GM12875 (cell line): ENCODE results near the gene ACTN4.

Experiments
- H3K4me3 ChIP-seq: one replicate; pipeline ENCODE4 v1.5.1; 2011; ENCODE audit warnings: low read depth, low read length, control low read depth
- CTCF ChIP-seq: IDR thresholded peaks from 2 replicates; pipeline ENCODE4 v1.5.1; 2011; ENCODE audit warnings: low read depth, mild to moderate bottlenecking, control low read depth, inconsistent platforms, low read length, moderate library complexity, borderline replicate concordance; ENCODE audit not compliant: insufficient read depth

ACTN4 gene

GRCh38 chr19:38715555-38715954 is 68.1 kb downstream of the ACTN4 start:
- TF ChIP-seq CTCF: no peak

GRCh38 chr19:38717051-38717450 is 69.6 kb downstream of the ACTN4 start:
- no peak overlapping the region for H3K4me3 ChIP-seq
- no peak for TF ChIP-seq CTCF

More at GRCh38 chr19:38715555-38715954, 68.1 kb downstream of the ACTN4 start:
- H3K4me3 ChIP-seq: no peak overlapping the region

GRCh38 chr19:38717855-38718254 is 70.4 kb downstream of the ACTN4 start:
- no peak overlapping the region for H3K4me3 ChIP-seq
- TF ChIP-seq CTCF: no peak

GRCh38 chr19:38718747-38719543 is 71.5 kb downstream of the ACTN4 start:
- H3K4me3 ChIP-seq: no peak overlapping the region
- TF ChIP-seq CTCF: no peak

- H3K4me3 ChIP-seq: no peak overlapping the region
- no peak for TF ChIP-seq CTCF
Observed at GRCh38 chr19:38719761-38720558, 72.5 kb downstream of the ACTN4 start.

GRCh38 chr19:38720559-38721236 is 73.2 kb downstream of the ACTN4 start:
- TF ChIP-seq CTCF: no peak

More at GRCh38 chr19:38720559-38721236, 73.2 kb downstream of the ACTN4 start:
- H3K4me3 ChIP-seq: no peak overlapping the region
